Type B pancreatic cell (in vitro differentiated cells): Measurements from ENCODE around the gene UGT1A9. TPM values are rescaled to one million over a fixed set of nuclear protein-coding genes. Genes with fewer than 3 reads are reported as not detected.

Source experiments
- DNase-seq: peaks from one replicate; pipeline ENCODE4 v3.0.0; 2021; ENCODE audit warnings: mixed read lengths; ENCODE audit not compliant: unreplicated experiment; ENCODE audit errors: extremely low spot score
- H3K27ac Mint-ChIP-seq: 2 replicates; pipeline ENCODE4 v1.8.0; 2021; ENCODE audit warnings: mild to moderate bottlenecking, mixed read lengths
- H3K27me3 Mint-ChIP-seq: 2 replicates; pipeline ENCODE4 v1.8.0; 2021; ENCODE audit warnings: mixed read lengths
- H3K36me3 Mint-ChIP-seq: 2 replicates; pipeline ENCODE4 v1.8.0; 2021; ENCODE audit warnings: mixed read lengths
- H3K4me1 Mint-ChIP-seq: one replicate; pipeline ENCODE4 v1.8.0; 2021; ENCODE audit warnings: mixed read lengths; ENCODE audit not compliant: unreplicated experiment
- H3K4me3 Mint-ChIP-seq: 2 replicates; pipeline ENCODE4 v1.8.0; 2021; ENCODE audit warnings: mild to moderate bottlenecking, mixed read lengths
- H3K9me3 Mint-ChIP-seq: 2 replicates; pipeline ENCODE4 v1.8.0; 2021; ENCODE audit warnings: mixed read lengths
- CTCF ChIP-seq: fragments of 200-600 bp; sonication (generic); conservative IDR thresholded peaks from 2 replicates; pipeline ENCODE4 v1.5.0; 2021; ENCODE audit warnings: antibody characterized with exemption, mild to moderate bottlenecking
- total RNA-seq: library from RNA; stranded (reverse); gene quantifications from 2 replicates; pipeline ENCODE4 v1.2.1, GENCODE V29; 2021; ENCODE audit warnings: low replicate concordance

Gene UGT1A9
- total RNA-seq, 1 donor from 2014 or later, result not detected

- DNase-seq, result no peak
- Mint-ChIP-seq H3K9me3 (no peaks in the 10 kb centered on the region), H3K36me3 (no peaks in the 10 kb centered on the region), H3K4me1 (no peaks in the 10 kb centered on the region), H3K4me3 (no peak overlapping the region), H3K27me3 (peaks cover 12% of the 10 kb centered on the region), H3K27ac (no peak overlapping the region)
- TF ChIP-seq CTCF, result no peak
Observed at GRCh38 chr2:233705911-233706506, 34.3 kb downstream of the UGT1A9 start.

DNA sequence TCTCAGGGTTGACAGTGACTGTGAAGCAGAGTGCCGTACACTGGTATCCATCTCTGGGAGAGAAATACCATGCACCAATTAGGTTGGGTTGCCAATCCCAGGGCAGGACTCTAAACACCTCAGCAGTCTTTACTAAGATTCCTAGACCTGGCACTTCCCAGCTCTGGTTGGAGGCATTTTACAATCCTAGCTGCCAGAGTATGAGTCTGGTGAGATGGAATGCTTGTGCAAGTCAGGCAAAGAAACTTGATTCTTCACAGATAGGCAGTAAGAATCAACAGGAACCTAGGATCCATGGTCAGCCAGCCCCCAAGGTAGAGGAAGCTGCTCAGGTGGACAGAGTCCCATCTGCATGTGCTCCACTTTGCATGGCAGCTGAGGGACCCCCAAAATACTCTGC is 35.0 kb downstream of the UGT1A9 start:
- Mint-ChIP-seq H3K27me3 (peaks cover 17% of the 10 kb centered on the region), H3K4me1 (no peaks in the 10 kb centered on the region), H3K36me3 (no peaks in the 10 kb centered on the region), H3K4me3 (no peak overlapping the region), H3K27ac (no peak overlapping the region), H3K9me3 (no peaks in the 10 kb centered on the region)
- DNase-seq, result no peak
- TF ChIP-seq CTCF, result no peak

GRCh38 chr2:233707940-233708644 is 36.4 kb downstream of the UGT1A9 start:
- Mint-ChIP-seq H3K9me3 (no peaks in the 10 kb centered on the region), H3K36me3 (no peaks in the 10 kb centered on the region), H3K4me1 (no peaks in the 10 kb centered on the region), H3K4me3 (no peak overlapping the region), H3K27me3 (peaks cover 23% of the 10 kb centered on the region), H3K27ac (no peak overlapping the region)
- no peak for TF ChIP-seq CTCF
- no peak for DNase-seq

GRCh38 chr2:233708942-233709341 is 37.2 kb downstream of the UGT1A9 start:
- DNase-seq, result no peak
- TF ChIP-seq CTCF, result no peak
- Mint-ChIP-seq H3K4me3 (no peak overlapping the region), H3K4me1 (no peaks in the 10 kb centered on the region), H3K27ac (no peak overlapping the region), H3K27me3 (peaks cover 30% of the 10 kb centered on the region), H3K36me3 (no peaks in the 10 kb centered on the region), H3K9me3 (no peaks in the 10 kb centered on the region)

- H3K9me3 Mint-ChIP-seq, result no peaks in the 10 kb centered on the region
- no peak overlapping the region for H3K4me3 Mint-ChIP-seq
- H3K4me1 Mint-ChIP-seq, result no peaks in the 10 kb centered on the region
- peaks cover 35% of the 10 kb centered on the region for H3K27me3 Mint-ChIP-seq
- no peak overlapping the region for H3K27ac Mint-ChIP-seq
- H3K36me3 Mint-ChIP-seq, result no peaks in the 10 kb centered on the region
- peak; percentile 90 for TF ChIP-seq CTCF
- peak; percentile 79 for DNase-seq
Observed at GRCh38 chr2:233711312-233712008, 39.8 kb downstream of the UGT1A9 start.
